HCT116 (cell line): ENCODE measurements around the gene SLC9A2. TPM values are rescaled to one million over a fixed set of nuclear protein-coding genes. Genes with fewer than 3 reads are reported as not detected.

Source experiments
- ATAC-seq: fragments of 200-7000 bp; cut with Tn5 transposase; 2 replicates; pipeline ENCODE4 v1.9.1; 2020; ENCODE audit warnings: mild to moderate bottlenecking, moderate library complexity
- BruUV-seq: library from RNA; stranded (reverse); fragments of 400-500 nt; replicated peaks from 2 replicates; lab custom pipeline; 2021; lab: Mats Ljungman, UMichigan
- CTCF ChIA-PET: fragments of 300-600 bp; sonication (Branson Sonifier 250); formaldehyde crosslinking; loops from one replicate; lab custom pipeline; 2021; ENCODE audit warnings: antibody characterized with exemption; lab: Charles Lee
- POLR2A ChIA-PET: fragments of 300-600, 350-600 bp; sonication (Branson Sonifier 250); formaldehyde crosslinking; loops from one replicate; lab custom pipeline; 2021; ENCODE audit warnings: antibody characterized with exemption; lab: Charles Lee
- RAD21 ChIA-PET, 2 experiments: fragments of 300-600 bp; sonication (Branson Sonifier 250); formaldehyde crosslinking; loops; one replicate each; lab custom pipeline; 2023; ENCODE audit warnings: low total read pairs in 2 of 2; ENCODE audit not compliant: uncharacterized antibody in 2 of 2, unreplicated experiment in 2 of 2, low non-redundant PET in 1 of 2; lab: Charles Lee
- DNase-seq: peaks from one replicate; pipeline ENCODE4 v3.0.0-alpha.2; 2010; ENCODE audit warnings: low read depth, low spot score
- H2AFZ ChIP-seq: fragments of 200-600 bp; shearing (Covaris generic), sonication (generic); 2 replicates; pipeline ENCODE4 v1.6.1; 2017; ENCODE audit warnings: low read depth, mixed run types, mixed read lengths, antibody characterized with exemption, low read length; ENCODE audit not compliant: poor library complexity, severe bottlenecking
- H3K27ac ChIP-seq: 2 replicates; pipeline ENCODE4 v1.5.1; 2012; ENCODE audit warnings: low read depth, low read length
- H3K27me3 ChIP-seq: fragments of 200-600 bp; sonication (generic); 2 replicates; pipeline ENCODE4 v1.6.1; 2016; ENCODE audit warnings: mixed run types, low read length, mixed read lengths; ENCODE audit not compliant: insufficient read depth
- H3K36me3 ChIP-seq, 2 experiments: fragments of 200-500 bp in 1 of 2; fragments of 200-600 bp in 1 of 2; sonication (Bioruptor generic) in 1 of 2; sonication (generic) in 1 of 2; 2 replicates each; pipeline versions ENCODE4 v1.5.1 to v1.6.1; 2014 to 2016; ENCODE audit warnings: low read length in 2 of 2, inconsistent platforms in 1 of 2, mixed read lengths in 1 of 2, mixed run types in 1 of 2; ENCODE audit not compliant: insufficient read depth in 2 of 2, control insufficient read depth in 1 of 2
- H3K4me1 ChIP-seq, 2 experiments: fragments of 200-600 bp in 1 of 2; sonication (generic) in 1 of 2; 2 replicates each; pipeline versions ENCODE4 v1.5.1 to v1.6.1; 2012 to 2017; ENCODE audit warnings: low read length in 2 of 2, inconsistent platforms in 1 of 2, mild to moderate bottlenecking in 1 of 2, mixed read lengths in 1 of 2, mixed run types in 1 of 2, moderate library complexity in 1 of 2; ENCODE audit not compliant: insufficient read depth in 2 of 2, control insufficient read depth in 1 of 2
- H3K4me2 ChIP-seq: fragments of 200-600 bp; sonication (generic); 2 replicates; pipeline ENCODE4 v1.6.1; 2017; ENCODE audit warnings: mixed run types, low read length, mixed read lengths
- H3K4me3 ChIP-seq, 2 experiments: fragments of 200-600 bp in 1 of 2; sonication (generic) in 1 of 2; replicated peaks in 1 of 2; 2 replicates each; pipeline ENCODE4 v1.5.1; 2011 to 2016; ENCODE audit warnings: low read length in 2 of 2, control low read depth in 1 of 2, low read depth in 1 of 2, mild to moderate bottlenecking in 1 of 2, mixed read lengths in 1 of 2, mixed run types in 1 of 2
- H3K79me2 ChIP-seq: fragments of 200-600 bp; sonication (generic); 2 replicates; pipeline ENCODE4 v1.6.1; 2017; ENCODE audit warnings: mild to moderate bottlenecking, mixed run types, low read length, moderate library complexity, mixed read lengths; ENCODE audit not compliant: insufficient read depth
- H3K9ac ChIP-seq: fragments of 200-600 bp; sonication (generic); 2 replicates; pipeline ENCODE4 v1.6.1; 2016; ENCODE audit warnings: low read length, mixed read lengths
- H3K9me2 ChIP-seq: fragments of 200-600 bp; sonication (generic), shearing (Covaris generic); 2 replicates; pipeline ENCODE4 v1.6.1; 2017; ENCODE audit warnings: mixed run types, mild to moderate bottlenecking, moderate library complexity; ENCODE audit not compliant: insufficient read depth
- H3K9me3 ChIP-seq, 2 experiments: fragments of 200-500 bp in 1 of 2; fragments of 200-600 bp in 1 of 2; sonication (Bioruptor generic) in 1 of 2; sonication (generic) in 1 of 2; 2 replicates each; pipeline ENCODE4 v1.6.1; 2014 to 2017; ENCODE audit warnings: low read length in 2 of 2, mixed read lengths in 2 of 2, inconsistent platforms in 1 of 2, low read depth in 1 of 2, mild to moderate bottlenecking in 1 of 2, mixed run types in 1 of 2, moderate library complexity in 1 of 2; ENCODE audit not compliant: control insufficient read depth in 1 of 2, insufficient read depth in 1 of 2
- H4K20me1 ChIP-seq: fragments of 200-600 bp; sonication (generic), shearing (Covaris generic); 2 replicates; pipeline ENCODE4 v1.6.1; 2017; ENCODE audit warnings: mixed run types, mild to moderate bottlenecking, moderate library complexity; ENCODE audit not compliant: insufficient read depth
- ATF3 ChIP-seq: IDR thresholded peaks from 2 replicates; pipeline ENCODE4 v1.6.1; 2012
- CEBPB ChIP-seq: IDR thresholded peaks from 2 replicates; pipeline ENCODE4 v1.6.1; 2012; ENCODE audit warnings: low read depth
- CTCF ChIP-seq, 3 experiments: fragments of 200-600 bp in 1 of 3; sonication (generic) in 1 of 3; IDR thresholded peaks in 2 of 3; conservative IDR thresholded peaks in 1 of 3; 2 replicates each; pipeline ENCODE4 v1.5.1; 2012 to 2017; ENCODE audit warnings: low read depth in 2 of 3, low read length in 2 of 3, antibody characterized with exemption in 1 of 3, borderline replicate concordance in 1 of 3, control low read depth in 1 of 3, mild to moderate bottlenecking in 1 of 3, mixed read lengths in 1 of 3, mixed run types in 1 of 3, moderate library complexity in 1 of 3; ENCODE audit not compliant: insufficient read depth in 1 of 3
- EZH2 ChIP-seq: fragments of 200-600 bp; sonication (generic); IDR thresholded peaks from 2 replicates; pipeline ENCODE4 v1.6.1; 2017; ENCODE audit warnings: antibody characterized with exemption, mixed run types
- EZH2phosphoT487 ChIP-seq: fragments of 200-600 bp; IDR thresholded peaks from 2 replicates; pipeline ENCODE4 v1.6.1; 2018; ENCODE audit warnings: antibody characterized with exemption, borderline replicate concordance
- MAX ChIP-seq: IDR thresholded peaks from 2 replicates; pipeline ENCODE4 v1.6.1; 2012
- POLR2A ChIP-seq: IDR thresholded peaks from 2 replicates; pipeline ENCODE4 v1.7.0; 2011; ENCODE audit warnings: borderline replicate concordance; ENCODE audit not compliant: insufficient read depth, insufficient read length; ENCODE audit errors: extremely low read depth
- POLR2AphosphoS5 ChIP-seq: IDR thresholded peaks from 2 replicates; pipeline ENCODE4 v1.6.1; 2011; ENCODE audit warnings: mild to moderate bottlenecking, low read depth, low read length, moderate library complexity
- RAD21 ChIP-seq: IDR thresholded peaks from 2 replicates; pipeline ENCODE4 v1.6.1; 2012; ENCODE audit warnings: low read depth, mild to moderate bottlenecking
- SP1 ChIP-seq: IDR thresholded peaks from 2 replicates; pipeline ENCODE4 v1.6.1; 2012; ENCODE audit warnings: low read depth
- SRF ChIP-seq: IDR thresholded peaks from 2 replicates; pipeline ENCODE4 v1.6.1; 2012; ENCODE audit warnings: low read depth
- YY1 ChIP-seq: IDR thresholded peaks from 2 replicates; pipeline ENCODE4 v1.6.1; 2011; ENCODE audit warnings: low read length, low read depth, moderate library complexity, mild to moderate bottlenecking; ENCODE audit not compliant: insufficient replicate concordance; ENCODE audit errors: extremely low read depth
- ZBTB33 ChIP-seq: IDR thresholded peaks from 2 replicates; pipeline ENCODE4 v1.6.1; 2011; ENCODE audit warnings: mild to moderate bottlenecking, low read length, moderate library complexity; ENCODE audit not compliant: insufficient replicate concordance; ENCODE audit errors: extremely low read depth
- ZFX ChIP-seq: fragments of 450-650 bp; IDR thresholded peaks from 2 replicates; pipeline ENCODE4 v1.6.1; 2017
- intact Hi-C: fragments of 100-400 bp; cut with micrococcal nuclease; formaldehyde crosslinking; loops from 2 replicates; pipeline ENCODE4 v1.10.0; 2022
- total RNA-seq: library from RNA; stranded (reverse); gene quantifications from one replicate; pipeline ENCODE4 v1.2.1, GENCODE V29; 2021; ENCODE audit not compliant: unreplicated experiment

SLC9A2 gene
- total RNA-seq, 1 experiment from 2014 or later, result 1.4 TPM

- no peak for TF ChIP-seq ZBTB33
- TF ChIP-seq ZFX, result no peak
- no peak for TF ChIP-seq EZH2phosphoT487
These were observed 77.1 kb downstream of the SLC9A2 start (continued) for GRCh38 chr2:102696463-102696862.

GRCh38 chr2:102698369-102699111 is 79.2 kb downstream of the SLC9A2 start:
- Histone ChIP-seq H3K36me3 (no peaks in the 10 kb centered on the region), H3K9me2 (peaks cover 4% of the 10 kb centered on the region; the same call in 1 of the 2 replicates), H3K27ac (no peak overlapping the region), H3K9ac (no peak overlapping the region), H2AFZ (no peak overlapping the region), H3K4me2 (no peak overlapping the region), H3K4me3 (no peak overlapping the region), H3K4me1 (no peaks in the 10 kb centered on the region), H3K79me2 (no peaks in the 10 kb centered on the region), H4K20me1 (no peaks in the 10 kb centered on the region), H3K27me3 (no peaks in the 10 kb centered on the region), H3K9me3 (no peaks in the 10 kb centered on the region)
- ChIA-PET CTCF (no interaction called here), POLR2A (no interaction called here), RAD21 (no interaction called here)
- DNase-seq, result no peak
- BruUV-seq, result no TSS peak
- intact Hi-C loops, result no loop called here
- no peak for TF ChIP-seq SRF
- no peak for TF ChIP-seq MAX
- TF ChIP-seq SP1, result no peak
- no peak for TF ChIP-seq POLR2A
- no peak for TF ChIP-seq POLR2AphosphoS5
- TF ChIP-seq CTCF (IDR thresholded peaks at IDR 0.05 in 2 of 3, conservative IDR thresholded peaks at IDR 0.05 in 1 of 3; ENCODE audit: borderline replicate concordance in 1 of 3, insufficient read depth in 1 of 3, low read depth in 2 of 3, low read length in 2 of 3), result no peak
- TF ChIP-seq ATF3, result no peak
- TF ChIP-seq YY1, result no peak
- TF ChIP-seq ZBTB33, result no peak
- TF ChIP-seq EZH2, result no peak
- no peak for TF ChIP-seq RAD21
- TF ChIP-seq ZFX, result no peak
- no peak for TF ChIP-seq CEBPB
- ATAC-seq, result no peak
